PC-9 (cell line): Measurements from ENCODE around the gene KRT1. TPM values are rescaled to one million over a fixed set of nuclear protein-coding genes. Genes with fewer than 3 reads are reported as not detected.

Source experiments
- BruUV-seq: library from RNA; stranded (reverse); fragments of 400-500 nt; replicated peaks from 2 replicates; lab custom pipeline; 2021; lab: Mats Ljungman, UMichigan
- CTCF ChIA-PET: fragments of 300-600 bp; sonication (Branson Sonifier 250); formaldehyde crosslinking; loops from one replicate; lab custom pipeline; 2022; ENCODE audit warnings: antibody characterized with exemption; lab: Charles Lee
- POLR2A ChIA-PET: fragments of 300-600 bp; sonication (Branson Sonifier 250); formaldehyde crosslinking; loops from one replicate; lab custom pipeline; 2022; ENCODE audit warnings: antibody characterized with exemption; ENCODE audit not compliant: unreplicated experiment; lab: Charles Lee
- DNase-seq, 2 experiments: peaks; one replicate each; pipeline versions ENCODE4 v3.0.0 to v3.0.0-alpha.2; 2015 to 2022; ENCODE audit warnings: mixed read lengths in 1 of 2
- H2AFZ ChIP-seq: fragments of 200-600 bp; sonication (generic); 2 replicates; pipeline ENCODE4 v1.8.1; 2017; ENCODE audit warnings: antibody characterized with exemption
- H3F3A ChIP-seq: fragments of 200-600 bp; sonication (generic); 2 replicates; pipeline ENCODE4 v1.8.1; 2017; ENCODE audit warnings: antibody characterized with exemption, mild to moderate bottlenecking, low read depth; ENCODE audit not compliant: insufficient read depth
- H3K27ac ChIP-seq: fragments of 200-600 bp; sonication (generic); 2 replicates; pipeline ENCODE4 v1.6.1; 2016; ENCODE audit warnings: mixed run types
- H3K27me3 ChIP-seq: fragments of 200-600 bp; sonication (generic); 2 replicates; pipeline ENCODE4 v1.6.1; 2016; ENCODE audit warnings: low read depth, mixed run types; ENCODE audit not compliant: insufficient read depth
- H3K36me3 ChIP-seq: fragments of 200-600 bp; sonication (generic); 2 replicates; pipeline ENCODE4 v1.6.1; 2016; ENCODE audit warnings: low read depth, mixed run types
- H3K4me1 ChIP-seq: fragments of 200-600 bp; sonication (generic); replicated peaks from 2 replicates; pipeline ENCODE4 v1.6.1; 2016; ENCODE audit warnings: mixed run types; ENCODE audit not compliant: insufficient read depth
- H3K4me2 ChIP-seq: fragments of 200-600 bp; sonication (generic); 2 replicates; pipeline ENCODE4 v1.6.1; 2017; ENCODE audit warnings: mixed run types
- H3K4me3 ChIP-seq: fragments of 200-600 bp; sonication (generic); 2 replicates; pipeline ENCODE4 v1.6.1; 2016; ENCODE audit warnings: mixed run types
- H3K79me2 ChIP-seq: fragments of 200-600 bp; sonication (generic); 2 replicates; pipeline ENCODE4 v1.6.1; 2017; ENCODE audit warnings: low read depth, mixed run types
- H3K9me2 ChIP-seq: fragments of 200-600 bp; sonication (generic); 2 replicates; pipeline ENCODE4 v1.8.1; 2017; ENCODE audit warnings: mild to moderate bottlenecking; ENCODE audit not compliant: insufficient read depth
- H3K9me3 ChIP-seq: fragments of 200-600 bp; sonication (generic); 2 replicates; pipeline ENCODE4 v1.8.1; 2016; ENCODE audit warnings: low read depth; ENCODE audit not compliant: insufficient read depth
- H4K20me1 ChIP-seq: fragments of 200-600 bp; sonication (generic); 2 replicates; pipeline ENCODE4 v1.8.1; 2017; ENCODE audit not compliant: insufficient read depth
- EZH2 ChIP-seq: fragments of 200-600 bp; sonication (generic); IDR thresholded peaks from 2 replicates; pipeline ENCODE4 v1.8.0; 2017; ENCODE audit warnings: antibody characterized with exemption, low read depth
- intact Hi-C: fragments of 100-400 bp; cut with micrococcal nuclease; formaldehyde crosslinking; loops from one replicate; pipeline ENCODE4 v1.10.0; 2022; ENCODE audit not compliant: unreplicated experiment
- total RNA-seq: library from RNA; stranded (reverse); gene quantifications from 2 replicates; pipeline ENCODE4 v1.2.3, GENCODE V29; 2021
- TF ChIP-seq, protein P1 (sequence below): fragments of 200-600 bp; sonication (generic); conservative IDR thresholded peaks from 2 replicates; pipeline ENCODE4 v1.6.1; 2017; ENCODE audit warnings: mixed run types, antibody characterized with exemption, mild to moderate bottlenecking, moderate library complexity

The KRT1 gene
- total RNA-seq, 1 experiment from 2014 or later = not detected

DNA sequence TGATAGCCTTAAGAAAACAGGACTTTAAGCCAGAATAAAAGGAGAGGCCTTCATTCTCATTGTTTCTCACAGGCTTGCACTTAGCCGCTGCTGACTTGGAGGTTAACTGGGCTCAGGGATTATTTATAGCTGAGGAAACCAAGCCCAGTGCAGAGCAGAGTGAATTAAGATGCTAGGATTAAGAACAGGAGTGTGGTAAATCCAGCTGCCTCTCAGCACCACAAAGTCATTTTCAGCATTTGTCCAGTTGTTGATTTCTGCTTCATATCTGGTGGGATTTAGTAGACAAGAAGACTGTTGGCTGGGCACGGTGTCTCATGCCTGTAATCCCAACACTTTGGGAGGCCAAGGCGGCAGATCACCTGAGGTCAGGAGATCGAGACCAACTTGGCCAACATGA lies 47.6 kb downstream of the KRT1 start:
- no peak overlapping the region for H3K4me3 ChIP-seq

DNA sequence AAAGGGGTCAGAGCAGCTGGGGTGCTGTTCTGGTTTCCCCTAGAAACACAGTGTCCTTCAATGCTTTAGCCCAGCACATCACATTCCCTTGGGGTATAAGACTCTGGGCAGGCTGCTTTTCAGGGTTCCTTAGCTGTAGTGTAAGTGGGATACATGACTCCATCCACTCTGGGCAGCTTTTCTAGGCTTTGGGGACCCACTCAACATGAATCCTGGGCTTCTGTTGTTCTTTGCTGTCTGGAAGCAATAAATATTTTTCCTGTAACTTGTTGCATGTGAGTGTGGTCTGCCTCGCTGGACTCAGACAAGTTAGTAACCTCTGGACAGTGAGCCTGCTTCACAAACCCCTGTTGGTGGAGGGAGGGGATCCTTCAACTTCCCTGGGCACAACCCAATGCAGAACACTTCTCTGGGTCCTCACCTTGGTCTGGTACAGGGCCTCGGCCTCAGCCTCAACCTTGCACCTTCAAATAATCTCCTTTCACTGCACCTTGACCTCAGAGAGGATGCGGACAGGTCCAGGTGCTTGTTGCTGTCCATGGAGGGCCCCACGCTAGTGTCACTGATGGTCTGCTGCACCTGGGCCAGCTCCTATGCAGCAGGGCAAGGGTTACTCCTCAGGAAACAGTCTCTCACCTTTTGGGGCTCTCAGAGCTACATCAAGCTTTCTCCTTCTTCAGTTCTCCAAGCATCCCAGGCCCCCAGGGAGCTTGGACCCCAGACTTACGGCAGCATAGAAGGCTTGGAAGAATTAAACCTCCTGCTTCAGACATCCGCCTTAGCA lies 48.3 kb downstream of the KRT1 start:
- TF ChIP-seq, protein P1, sequence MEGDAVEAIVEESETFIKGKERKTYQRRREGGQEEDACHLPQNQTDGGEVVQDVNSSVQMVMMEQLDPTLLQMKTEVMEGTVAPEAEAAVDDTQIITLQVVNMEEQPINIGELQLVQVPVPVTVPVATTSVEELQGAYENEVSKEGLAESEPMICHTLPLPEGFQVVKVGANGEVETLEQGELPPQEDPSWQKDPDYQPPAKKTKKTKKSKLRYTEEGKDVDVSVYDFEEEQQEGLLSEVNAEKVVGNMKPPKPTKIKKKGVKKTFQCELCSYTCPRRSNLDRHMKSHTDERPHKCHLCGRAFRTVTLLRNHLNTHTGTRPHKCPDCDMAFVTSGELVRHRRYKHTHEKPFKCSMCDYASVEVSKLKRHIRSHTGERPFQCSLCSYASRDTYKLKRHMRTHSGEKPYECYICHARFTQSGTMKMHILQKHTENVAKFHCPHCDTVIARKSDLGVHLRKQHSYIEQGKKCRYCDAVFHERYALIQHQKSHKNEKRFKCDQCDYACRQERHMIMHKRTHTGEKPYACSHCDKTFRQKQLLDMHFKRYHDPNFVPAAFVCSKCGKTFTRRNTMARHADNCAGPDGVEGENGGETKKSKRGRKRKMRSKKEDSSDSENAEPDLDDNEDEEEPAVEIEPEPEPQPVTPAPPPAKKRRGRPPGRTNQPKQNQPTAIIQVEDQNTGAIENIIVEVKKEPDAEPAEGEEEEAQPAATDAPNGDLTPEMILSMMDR = no peak
- TF ChIP-seq EZH2 = no peak
- intact Hi-C loops = no loop called here
- Histone ChIP-seq H3K27ac (no peak overlapping the region), H3K79me2 (no peaks in the 10 kb centered on the region), H3K36me3 (no peaks in the 10 kb centered on the region), H3F3A (no peaks in the 10 kb centered on the region), H3K4me1 (no peaks in the 10 kb centered on the region; the same call in 1 of the 2 replicates), H3K4me2 (no peak overlapping the region), H3K27me3 (no peaks in the 10 kb centered on the region), H3K4me3 (no peak overlapping the region), H3K9me2 (no peaks in the 10 kb centered on the region), H4K20me1 (no peaks in the 10 kb centered on the region), H3K9me3 (no peaks in the 10 kb centered on the region), H2AFZ (no peak overlapping the region)
- no peak for DNase-seq
- POLR2A ChIA-PET = no interaction called here
- BruUV-seq = no TSS peak
- CTCF ChIA-PET = no interaction called here

More for the DNA sequence above, 47.6 kb downstream of the KRT1 start:
- no TSS peak for BruUV-seq
- H3K4me1 ChIP-seq = no peaks in the 10 kb centered on the region
- H3K9me3 ChIP-seq = no peaks in the 10 kb centered on the region
- TF ChIP-seq, protein P1 = no peak
- POLR2A ChIA-PET = no interaction called here
- H3K36me3 ChIP-seq = no peaks in the 10 kb centered on the region
- no peak for DNase-seq
- H3K9me2 ChIP-seq = no peaks in the 10 kb centered on the region
- H3K27me3 ChIP-seq = no peaks in the 10 kb centered on the region
- CTCF ChIA-PET = no interaction called here
- no peaks in the 10 kb centered on the region for H3K79me2 ChIP-seq
- H2AFZ ChIP-seq = no peak overlapping the region
- intact Hi-C loops = no loop called here
- no peak overlapping the region for H3K4me2 ChIP-seq
- no peaks in the 10 kb centered on the region for H3F3A ChIP-seq
- no peaks in the 10 kb centered on the region for H4K20me1 ChIP-seq
- no peak overlapping the region for H3K27ac ChIP-seq

DNA sequence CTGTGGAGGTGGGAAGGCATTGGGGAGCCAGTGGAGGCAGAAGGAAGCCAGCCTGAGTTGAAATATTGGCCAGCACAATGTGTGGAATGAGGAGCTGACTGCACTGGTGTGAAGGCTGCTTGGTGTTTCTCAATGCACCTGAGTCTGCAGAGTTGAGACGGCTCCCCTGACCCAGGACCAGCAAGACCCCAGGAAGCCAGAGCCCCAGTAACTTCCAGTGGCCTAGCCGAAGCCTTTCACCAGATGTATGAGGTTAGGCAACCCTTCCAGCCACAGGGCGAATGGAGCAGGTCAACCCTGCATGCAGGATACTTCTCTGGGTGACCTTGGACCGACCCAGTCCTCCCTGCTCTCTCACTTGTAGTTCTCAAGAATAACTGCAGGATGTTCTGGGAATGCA lies 48.9 kb downstream of the KRT1 start:
- no peaks in the 10 kb centered on the region for H4K20me1 ChIP-seq
- H3K4me2 ChIP-seq = no peak overlapping the region
- ChIA-PET CTCF (no interaction called here), POLR2A (no interaction called here)
- H3K36me3 ChIP-seq = no peaks in the 10 kb centered on the region
- H3K79me2 ChIP-seq = no peaks in the 10 kb centered on the region
- H3K4me1 ChIP-seq = no peaks in the 10 kb centered on the region; the same call in 1 of the 2 replicates
- H3K27ac ChIP-seq = no peak overlapping the region
- BruUV-seq = no TSS peak
- H3K9me3 ChIP-seq = no peaks in the 10 kb centered on the region
- H3K9me2 ChIP-seq = no peaks in the 10 kb centered on the region
- intact Hi-C loops = no loop called here
- no peak for DNase-seq
- H2AFZ ChIP-seq = no peak overlapping the region
- no peaks in the 10 kb centered on the region for H3F3A ChIP-seq
- no peak overlapping the region for H3K4me3 ChIP-seq
- no peak for TF ChIP-seq EZH2
- TF ChIP-seq, protein P1 = no peak
- no peaks in the 10 kb centered on the region for H3K27me3 ChIP-seq
